GM19043 (cell line): ENCODE results near the gene APOD.
A peak's percentile ranks its signal among the peaks of the same experiment; 100 is the strongest.

Experiments used
- ATAC-seq: cut with Tn5 transposase; IDR thresholded peaks from one replicate; pipeline ENCODE4 v1.9.1; 2021; ENCODE audit warnings: low read depth; ENCODE audit not compliant: unreplicated experiment

APOD gene

DNA sequence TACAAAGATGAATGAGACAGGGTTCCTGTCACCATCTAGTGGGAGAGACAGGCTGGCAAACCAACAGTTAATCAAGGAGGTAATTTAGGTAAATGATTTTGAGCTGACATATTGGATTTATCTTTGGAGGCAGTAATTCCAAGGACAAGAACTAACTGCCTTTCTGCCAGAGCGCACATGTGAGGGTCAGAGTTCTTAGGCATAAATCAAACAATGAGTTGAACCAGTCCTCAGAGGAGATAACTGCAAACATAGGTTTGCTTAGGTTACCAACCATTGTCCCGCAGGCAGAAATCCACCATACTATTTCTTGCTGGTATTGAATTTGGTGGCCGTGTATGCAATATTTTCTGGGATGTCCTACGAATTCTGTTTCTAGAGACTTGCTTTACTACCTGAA, 26.4 kb downstream of the APOD start:
- ATAC-seq, result no peak

DNA sequence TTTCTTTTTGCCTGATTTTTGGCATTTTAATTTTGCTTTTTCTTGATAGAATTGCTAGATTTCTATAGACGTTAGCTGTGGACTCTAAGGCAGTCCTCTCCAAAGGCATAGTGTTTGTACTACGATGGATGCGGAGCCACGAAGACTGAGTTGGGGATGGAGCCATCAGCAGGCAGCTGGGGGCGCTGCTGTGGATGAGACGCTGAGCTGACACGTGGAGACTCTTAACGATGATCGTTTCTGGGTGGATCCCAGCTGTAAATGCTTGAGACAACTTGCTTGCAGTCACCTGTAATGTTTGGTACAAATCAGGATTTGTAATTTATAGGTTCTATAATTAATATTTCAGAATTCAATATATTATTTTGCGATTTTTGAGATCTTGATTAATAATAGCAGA, 27.4 kb downstream of the APOD start:
- no peak for ATAC-seq

DNA sequence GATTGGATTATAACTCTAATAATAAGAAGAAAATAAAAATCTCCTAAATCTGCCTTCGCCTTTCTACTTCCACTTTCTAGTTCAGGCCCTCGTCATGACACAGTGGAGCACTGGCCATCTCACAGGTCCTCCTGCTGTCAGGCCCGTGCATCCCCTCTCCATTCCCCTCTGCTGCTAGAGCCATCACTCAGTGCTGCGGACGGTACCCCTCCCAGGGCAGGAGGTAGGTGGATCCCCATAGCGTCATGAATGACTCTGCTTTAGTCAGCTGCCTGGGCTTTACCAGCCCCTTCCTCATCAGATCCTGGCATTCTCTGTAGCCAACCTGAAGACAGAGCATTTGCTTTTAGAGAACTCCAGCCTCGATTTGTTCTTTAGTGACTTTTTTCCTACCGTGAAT, 28.6 kb downstream of the APOD start:
- ATAC-seq, result no peak

DNA sequence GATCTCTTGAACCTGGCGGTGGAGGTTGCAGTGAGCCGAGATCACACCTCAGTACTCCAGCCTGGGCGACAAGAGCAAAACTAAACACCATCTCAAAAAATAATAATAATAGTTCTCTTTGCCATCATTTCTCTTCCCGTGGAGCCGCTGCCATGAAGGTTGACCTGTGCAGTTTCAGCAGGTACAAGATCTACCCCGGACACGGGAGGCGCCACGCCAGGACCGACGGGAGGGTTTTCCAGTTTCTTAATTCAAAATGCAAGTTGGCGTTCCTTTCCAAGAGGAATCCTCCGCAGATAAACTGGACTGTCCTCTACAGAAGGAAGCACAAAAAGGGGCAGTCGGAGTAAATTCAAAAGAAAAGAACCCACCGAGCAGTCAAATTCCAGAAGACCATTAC, 29.3 kb downstream of the APOD start:
- ATAC-seq, result no peak

DNA sequence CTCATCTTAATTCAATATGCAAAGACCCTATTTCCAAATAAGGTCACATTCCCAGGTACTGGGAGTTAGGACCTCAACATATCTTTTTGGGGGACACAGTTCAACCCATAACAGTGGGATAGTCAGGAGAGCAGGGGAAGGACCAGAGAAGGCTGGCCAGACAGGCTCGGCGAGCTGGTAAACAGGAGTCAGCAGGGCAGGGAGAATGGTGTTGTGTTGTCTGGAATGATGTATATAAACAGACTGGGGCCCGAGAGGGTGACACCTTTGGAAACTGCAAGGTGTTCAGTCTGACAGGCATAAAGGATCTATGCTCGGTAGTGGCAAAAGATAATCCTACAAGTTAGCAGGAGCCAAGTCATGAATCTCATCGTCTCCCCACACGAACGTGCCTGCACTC, 30.5 kb downstream of the APOD start:
- ATAC-seq, result no peak

DNA sequence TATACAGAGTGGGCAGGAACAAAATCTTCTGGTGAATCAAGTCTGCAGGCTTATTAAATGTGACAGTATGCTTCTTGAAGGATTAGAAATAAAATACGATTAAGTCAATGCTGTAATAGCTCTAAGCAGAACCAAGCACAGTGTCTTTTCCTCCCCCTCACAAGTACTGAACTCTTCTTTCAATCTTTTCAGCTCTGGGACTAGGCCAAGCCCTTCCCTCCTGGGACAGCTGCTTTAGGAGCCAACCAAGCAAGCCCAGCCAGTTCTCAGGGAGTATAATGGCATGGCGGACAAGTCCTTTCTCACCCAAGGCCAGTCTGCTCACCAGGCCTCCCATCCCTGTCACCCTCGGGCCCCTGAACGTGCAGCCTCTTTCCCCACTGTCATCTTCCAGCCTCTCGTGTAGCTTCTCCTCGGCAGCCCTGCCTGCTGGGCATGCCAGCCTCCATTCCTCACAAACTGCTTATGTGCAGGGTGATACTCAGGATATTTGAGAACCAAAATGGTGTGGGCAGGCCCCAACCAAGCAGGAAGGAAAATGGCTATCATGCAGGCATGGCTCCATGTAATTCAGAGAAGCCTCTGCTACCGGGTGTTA, 32.3 kb downstream of the APOD start:
- ATAC-seq, result no peak

DNA sequence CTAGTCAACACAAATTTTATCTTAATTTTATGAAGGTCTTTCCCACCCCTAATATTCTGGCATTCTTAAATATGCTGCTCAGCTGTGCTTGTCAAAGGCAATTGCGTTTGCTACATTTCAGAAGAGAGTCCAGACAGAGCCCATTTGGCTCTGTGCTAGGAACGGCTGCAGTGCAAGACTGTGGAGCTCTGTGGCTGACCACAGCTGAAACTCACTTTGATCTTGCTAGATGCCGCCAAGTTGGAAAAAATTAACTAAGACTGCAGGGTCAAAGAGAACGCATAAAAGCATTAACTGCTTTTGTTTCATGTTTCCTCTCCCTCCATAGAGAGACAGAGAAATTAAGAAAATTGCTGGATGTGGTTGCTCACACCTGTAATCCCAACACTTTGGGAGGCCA, 33.0 kb downstream of the APOD start:
- ATAC-seq, result peak; percentile 59

DNA sequence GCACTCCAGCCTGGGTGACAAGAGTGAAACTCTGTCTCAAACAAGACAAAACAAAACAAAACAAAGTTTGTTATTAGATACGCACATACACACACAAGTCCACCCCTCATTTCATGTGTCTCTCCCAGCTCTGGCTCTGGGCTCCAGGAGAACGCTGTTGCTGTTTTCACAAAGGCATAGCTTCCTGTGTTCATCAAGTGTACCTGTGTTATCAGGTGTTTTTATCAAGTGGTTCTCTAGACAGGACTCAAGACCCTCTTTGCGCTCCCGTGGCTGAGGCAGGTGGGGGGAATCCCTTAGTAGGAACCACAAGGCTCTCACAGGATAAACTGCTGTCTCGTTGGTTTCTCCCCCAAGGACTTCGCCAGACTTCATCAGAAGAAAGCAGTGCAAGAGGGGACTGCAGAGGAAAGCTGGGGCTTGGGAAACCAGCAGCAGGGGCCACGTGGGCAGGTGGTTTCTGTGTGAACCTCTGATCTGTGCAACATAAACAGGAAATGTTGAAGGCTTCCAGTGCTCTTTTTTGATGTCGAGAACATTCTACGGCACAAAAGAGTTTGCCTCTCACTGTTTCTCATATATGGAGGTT, 33.7 kb downstream of the APOD start:
- peak; percentile 64 for ATAC-seq

DNA sequence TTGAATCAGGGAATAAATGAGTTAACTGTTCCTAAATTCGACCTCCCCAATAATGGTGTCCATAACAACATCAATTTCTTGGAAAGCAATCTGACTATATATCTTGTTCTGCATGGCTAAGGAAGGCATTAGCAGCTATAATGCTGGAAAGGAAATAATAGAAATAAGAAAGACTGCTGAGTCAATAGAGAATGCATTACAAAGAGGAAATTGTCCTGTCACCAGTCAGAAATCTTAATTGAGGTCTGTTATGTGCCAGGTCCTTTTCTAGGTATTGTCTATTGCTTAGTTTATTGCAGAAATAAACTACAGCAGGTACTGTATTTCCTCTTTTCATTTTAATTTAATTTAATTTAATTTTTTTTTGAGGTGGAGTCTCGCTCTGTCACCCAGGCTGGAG, 34.8 kb downstream of the APOD start:
- ATAC-seq, result no peak

DNA sequence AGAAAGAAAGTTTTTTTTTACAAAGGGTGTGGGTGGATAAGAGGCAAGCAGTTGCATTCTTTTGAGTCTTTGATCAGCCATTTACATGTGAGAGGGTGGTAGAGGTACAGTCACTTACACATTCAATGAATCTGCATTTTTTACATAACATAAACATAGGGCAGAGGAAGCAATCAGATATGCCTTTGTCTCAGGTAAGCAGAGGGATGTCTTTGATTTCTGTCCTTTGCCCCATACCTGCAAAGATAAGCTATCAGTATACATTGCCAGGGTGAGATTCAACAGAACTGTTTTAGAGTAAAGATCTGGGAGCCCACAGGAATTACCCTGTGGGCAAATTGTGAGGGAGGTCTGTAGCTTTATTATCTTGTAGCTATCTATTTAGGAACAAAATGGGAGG, 35.2 kb downstream of the APOD start:
- ATAC-seq, result no peak

DNA sequence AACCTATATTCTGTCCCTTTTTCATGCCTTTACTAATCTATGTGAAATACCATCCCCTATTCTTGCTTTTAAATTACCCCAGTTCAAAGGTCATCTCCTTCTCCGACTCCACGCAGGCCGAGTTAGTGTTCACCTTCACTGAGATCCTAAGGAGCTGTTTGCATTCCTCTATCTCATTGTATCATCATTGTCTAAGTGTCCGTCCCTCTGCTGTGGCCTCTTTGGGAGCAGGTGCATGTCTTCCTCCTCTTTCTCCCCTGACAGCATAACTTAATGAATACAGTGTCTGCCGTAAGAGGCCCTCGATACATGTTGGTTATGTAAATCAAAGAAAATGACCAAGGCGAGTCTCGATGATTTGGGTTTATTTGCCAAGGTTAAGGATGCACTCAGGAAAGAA, 35.7 kb downstream of the APOD start:
- no peak for ATAC-seq

DNA sequence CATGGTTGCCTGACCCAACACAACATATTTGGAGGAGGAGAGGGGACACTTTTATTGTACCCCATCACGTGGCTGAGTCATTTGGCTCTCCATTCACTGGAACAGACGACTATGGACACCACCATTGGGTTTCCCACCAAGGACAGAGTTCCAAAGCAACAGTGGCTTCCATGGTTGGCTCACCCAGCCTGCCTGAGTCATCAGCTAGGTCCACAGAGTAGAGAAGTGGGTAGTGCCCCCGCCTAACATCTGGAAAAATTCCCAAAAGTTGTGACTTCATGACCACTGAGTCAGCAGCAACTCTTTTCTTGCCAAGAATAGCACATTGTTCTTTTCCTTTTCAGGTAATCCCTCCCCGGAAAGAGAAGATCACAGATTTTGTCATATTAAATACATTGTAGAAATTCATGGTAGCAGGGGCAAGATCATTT, 37.6 kb downstream of the APOD start:
- no peak for ATAC-seq

DNA sequence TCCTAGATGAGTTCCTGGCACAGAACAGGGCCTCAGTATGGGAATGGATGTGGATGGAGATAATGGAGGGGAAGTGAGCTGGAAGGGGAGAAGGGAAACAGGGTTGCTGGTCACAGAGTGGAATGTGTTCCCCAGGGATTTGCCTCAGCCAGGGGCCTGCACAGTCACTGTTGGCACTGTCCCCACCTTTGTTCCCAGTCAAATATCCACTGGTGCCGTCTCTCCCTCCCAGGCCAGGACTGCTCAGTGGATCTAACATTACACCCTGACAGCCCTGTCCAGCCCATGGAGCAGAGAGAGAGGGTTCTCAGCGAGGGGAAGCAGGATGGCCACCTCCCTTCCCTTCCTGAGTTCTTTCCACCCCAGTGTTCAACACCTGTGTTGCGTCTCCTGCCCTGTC, 39.1 kb downstream of the APOD start:
- no peak for ATAC-seq

DNA sequence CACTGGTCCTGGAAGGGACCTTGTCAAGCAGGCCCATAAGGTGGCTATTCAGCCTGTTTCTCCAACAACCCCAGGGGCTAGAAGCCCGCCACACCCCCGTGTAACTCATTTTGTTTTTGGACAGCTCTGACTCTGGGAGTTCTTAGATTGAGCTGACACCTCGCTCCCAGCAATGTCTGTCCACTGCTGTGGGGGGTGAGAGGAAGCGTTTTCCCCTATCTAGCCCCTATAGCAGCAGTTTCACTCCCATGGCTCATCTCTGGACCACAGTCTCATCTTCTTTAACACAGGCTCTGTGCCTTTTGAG, 39.6 kb downstream of the APOD start:
- ATAC-seq, result no peak

DNA sequence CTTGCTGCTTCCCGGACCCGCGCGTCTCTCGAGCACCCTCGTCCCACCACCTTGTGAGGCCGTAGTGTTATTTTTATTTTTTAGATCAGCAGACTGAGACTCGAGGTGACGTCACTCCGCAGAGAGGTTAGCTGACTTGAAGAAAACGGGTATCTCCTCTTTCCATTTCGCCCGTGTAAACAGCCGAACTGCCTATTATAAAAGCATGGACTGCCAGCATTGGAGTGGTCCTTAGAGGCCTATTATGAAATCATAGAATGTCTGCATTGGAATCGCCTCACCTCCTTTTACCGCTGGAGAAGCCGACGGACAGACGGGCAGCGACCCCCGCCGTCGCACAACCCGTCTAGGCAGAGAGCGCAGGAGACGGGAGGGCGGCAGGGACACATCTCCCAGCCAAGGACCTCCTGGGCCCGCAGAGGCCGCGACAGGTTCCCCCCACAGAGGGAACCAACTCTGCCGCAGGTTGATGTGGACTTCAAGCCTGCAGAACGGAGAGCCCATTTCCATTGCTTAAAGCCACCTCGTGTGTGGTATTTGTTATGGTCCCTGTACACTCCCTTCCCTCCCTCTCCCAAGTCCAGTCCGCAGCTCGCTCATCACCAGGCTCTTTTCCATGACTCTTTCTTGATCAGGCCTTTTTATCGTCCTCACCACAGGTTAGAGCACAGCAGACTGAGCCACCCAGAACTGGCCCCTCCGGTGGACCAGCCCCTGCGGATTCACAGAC, 40.1 kb downstream of the APOD start:
- peak; percentile 0 for ATAC-seq

DNA sequence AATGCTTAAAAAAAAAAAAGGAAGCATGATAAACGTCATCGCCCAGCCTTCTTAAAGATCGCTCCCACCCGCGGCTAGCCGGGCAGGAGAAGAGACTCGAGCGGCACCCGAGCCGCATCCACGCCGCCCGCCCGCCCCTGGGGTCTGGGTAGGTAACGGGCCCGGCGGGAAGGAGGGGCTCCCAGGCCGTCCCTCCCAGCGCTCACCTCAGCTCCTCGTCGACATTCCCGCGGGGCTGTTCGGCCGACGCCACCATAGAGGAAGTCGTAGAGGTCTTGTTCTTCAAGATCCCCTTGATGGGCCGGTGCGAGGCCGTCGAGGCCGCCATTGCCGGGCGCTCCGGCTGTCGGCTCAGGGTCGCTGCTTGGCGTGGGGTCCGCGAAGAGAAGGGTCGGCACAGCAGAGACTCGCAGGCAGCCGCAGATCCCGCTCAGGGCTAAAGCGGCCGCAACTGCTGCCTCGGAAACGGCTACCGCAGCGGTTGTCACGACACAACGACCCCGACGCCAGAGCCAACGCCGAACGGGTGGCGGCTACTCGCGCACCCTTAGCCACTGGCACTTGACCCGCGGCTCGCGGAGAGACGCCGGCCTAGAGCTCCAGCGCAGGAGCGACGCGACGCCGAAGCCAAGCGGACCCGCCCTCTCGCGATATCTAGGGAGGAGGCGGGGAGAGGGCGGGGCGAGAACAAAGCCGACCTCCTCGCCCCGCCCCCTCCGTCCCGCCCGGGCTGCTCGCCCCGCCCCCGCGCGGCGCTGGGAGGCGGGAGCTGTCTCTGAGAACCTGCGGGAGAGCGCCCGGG, 40.8 kb downstream of the APOD start, which contains the start of gene PPP1R2:
PPP1R2 (minus strand) TSS at position 628 of the 802 bp plus-strand sequence; CDS start at position 328, 300 bp downstream.
- ATAC-seq, result peak; percentile 69

DNA sequence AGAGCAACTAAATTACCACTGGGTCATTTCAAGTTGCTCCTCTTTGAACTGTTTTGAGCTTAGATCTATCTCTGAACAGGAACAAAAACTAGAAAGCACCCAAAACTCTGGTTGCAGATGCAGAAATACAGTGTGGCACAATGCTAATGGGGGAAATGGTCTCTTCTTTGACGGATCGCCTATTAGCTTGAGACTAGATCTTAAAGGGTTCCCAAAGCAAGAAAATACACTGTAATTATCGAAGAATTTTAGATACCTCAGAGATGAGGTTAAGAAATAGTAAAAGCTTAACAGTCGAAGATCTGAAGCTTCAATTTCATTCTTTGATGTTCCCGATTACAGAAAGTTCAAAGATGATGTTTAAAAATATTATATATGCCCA, 41.4 kb downstream of the APOD start:
- peak; percentile 23 for ATAC-seq

DNA sequence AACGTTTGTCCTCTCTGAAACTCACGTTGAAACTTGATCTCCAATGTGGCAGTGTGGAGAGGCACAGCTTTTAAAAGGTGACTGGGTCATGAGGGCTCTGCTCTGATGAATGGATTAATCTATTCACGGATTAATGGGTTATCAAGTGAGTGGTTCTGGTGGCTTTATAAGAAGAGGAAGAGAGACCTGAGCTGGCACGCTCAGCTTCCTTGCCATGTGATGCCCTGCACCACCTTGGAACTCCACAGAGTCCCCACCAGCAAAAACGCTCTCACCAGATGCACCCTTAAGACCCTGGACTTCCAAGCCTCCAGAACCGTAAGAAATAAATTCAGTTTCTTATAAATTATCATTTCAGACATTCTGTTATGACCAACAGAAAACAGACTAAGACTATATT, 43.2 kb downstream of the APOD start:
- ATAC-seq, result no peak

DNA sequence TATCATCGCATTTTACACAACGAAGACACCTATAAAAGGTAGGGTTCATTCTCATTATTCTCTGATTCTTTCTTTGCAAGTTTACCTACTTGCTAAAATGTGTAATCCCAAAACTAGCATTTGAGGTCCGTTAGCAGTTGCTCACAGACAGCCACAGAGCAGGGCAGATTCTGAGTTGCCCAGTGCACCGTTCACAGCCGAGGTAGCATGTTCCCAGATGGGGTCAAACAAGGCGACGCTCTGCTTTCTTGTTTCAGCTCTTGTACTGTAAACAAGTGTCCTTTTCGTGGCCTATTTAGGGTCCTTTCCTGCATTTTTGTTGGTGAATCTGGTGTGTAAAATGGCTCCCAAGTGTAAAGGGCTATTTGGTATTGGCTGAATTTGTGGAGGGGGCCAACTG, 43.7 kb downstream of the APOD start:
- ATAC-seq, result no peak

DNA sequence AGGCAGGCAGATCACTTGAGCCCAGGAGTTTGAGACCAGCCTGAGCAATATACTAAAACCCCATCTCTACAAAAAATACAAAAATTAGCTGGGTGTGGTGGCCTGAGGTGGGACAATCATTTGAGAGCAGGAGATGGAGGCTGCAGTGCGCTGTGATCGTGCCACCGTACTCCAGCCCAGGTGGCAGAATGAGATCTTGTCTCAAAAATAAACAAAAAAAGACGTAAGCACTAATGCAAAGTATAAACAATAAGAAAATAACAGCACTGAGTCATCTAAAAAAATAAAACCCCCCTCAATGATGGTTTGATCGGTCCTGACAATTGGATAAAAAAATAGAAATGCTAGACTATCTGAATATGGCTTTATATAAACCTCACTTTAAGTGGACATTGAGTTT, 44.3 kb downstream of the APOD start:
- no peak for ATAC-seq

DNA sequence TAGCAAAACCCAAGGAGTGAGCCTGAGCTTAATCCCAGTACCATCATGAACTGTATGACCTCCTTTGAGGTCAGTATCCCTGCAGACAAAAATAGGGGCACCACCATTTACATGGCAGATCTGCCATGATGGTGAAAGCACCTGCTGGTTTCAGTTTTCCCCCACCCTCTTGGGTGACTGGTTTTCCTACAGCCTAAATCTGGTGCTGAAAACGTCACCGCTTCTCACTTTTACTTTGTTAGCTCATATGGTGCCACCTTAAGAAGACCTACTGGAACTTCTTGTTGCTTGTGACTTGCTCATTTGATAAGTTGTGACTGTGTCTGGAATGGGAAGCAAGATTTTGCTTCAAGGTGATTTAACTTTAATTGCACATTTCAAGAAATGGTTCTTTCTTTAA, 45.7 kb downstream of the APOD start:
- peak; percentile 55 for ATAC-seq
